ENCODE measurements around the gene DAP3. TPM values are rescaled to one million over a fixed set of nuclear protein-coding genes. Genes with fewer than 3 reads are reported as not detected.
"Not testable (repeated sequence)": the region's sequence is repeated elsewhere in the genome, so short reads cannot be mapped to it uniquely, and the experiment has no call there.

DAP3 gene
- total and polyA plus RNA-seq, 9 of the 15 experiments (the other 6 are each of a cell fraction or from before 2014, with no cell fraction given) = 155 to 484 (median 298) TPM

GRCh38 chr1:155689081-155689607 lies at the start of gene DAP3 (continued):
- TF ChIP-seq HMBOX1 (IDR thresholded peaks at IDR 0.05) (peak; percentile 69; the same call in 1 of the 2 replicates), NR3C1 (CRISPR knock-in tag; IDR thresholded peaks at IDR 0.05) (0 out of 2 replicates have a peak, but pooled peaks have one; percentile 14), POLR2B (IDR thresholded peaks at IDR 0.05; ENCODE audit: low read depth, partially characterized antibody) (peak; percentile 65), POLR2A (conservative IDR thresholded peaks at IDR 0.05) (peak; percentile 94), GABPA (tag; conservative IDR thresholded peaks at IDR 0.05; ENCODE audit: low read depth) (0 out of 2 replicates have a peak, but pooled peaks have one; percentile 18), L3MBTL2 (IDR thresholded peaks at IDR 0.05) (peak; percentile 41; the same call in 1 of the 2 replicates), NFE2 (IDR thresholded peaks at IDR 0.05; ENCODE audit: low read depth) (peak; percentile 60; the same call in 1 of the 2 replicates), ZBTB11 (CRISPR knock-in tag; IDR thresholded peaks at IDR 0.05) (peak in 1 of 3 experiments; percentile 64; a peak in 1 of 6 replicates), MAFG (tag; conservative IDR thresholded peaks at IDR 0.05) (0 out of 2 replicates have a peak, but pooled peaks have one; percentile 24), ZNF124 (CRISPR knock-in tag; IDR thresholded peaks at IDR 0.05) (0 out of 2 replicates have a peak, but pooled peaks have one; percentile 45), MTA3 (IDR thresholded peaks at IDR 0.05; ENCODE audit: borderline replicate concordance) (0 out of 2 replicates have a peak, but pooled peaks have one; percentile 7), SIN3A (IDR thresholded peaks at IDR 0.05; ENCODE audit: borderline replicate concordance in 2 of 2, control insufficient read depth in 1 of 2, low read depth in 2 of 2, low read length in 2 of 2) (peak in 1 of 2 experiments; percentile 70; a peak in 1 of 4 replicates), SMAD1 (IDR thresholded peaks at IDR 0.05; ENCODE audit: low read depth, low read length, partially characterized antibody) (peak; percentile 41), TAF1 (IDR thresholded peaks at IDR 0.05; ENCODE audit: control insufficient read depth, extremely low read depth, insufficient read depth, low read length, severe bottlenecking) (peak; percentile 85), SIN3B (IDR thresholded peaks at IDR 0.05; ENCODE audit: low read depth) (0 out of 2 replicates have a peak, but pooled peaks have one; percentile 2), MYC (IDR thresholded peaks at IDR 0.05; ENCODE audit: low read depth, low read length) (peak; percentile 2; the same call in 1 of the 2 replicates)
- TF ChIP-seq, protein P1, sequence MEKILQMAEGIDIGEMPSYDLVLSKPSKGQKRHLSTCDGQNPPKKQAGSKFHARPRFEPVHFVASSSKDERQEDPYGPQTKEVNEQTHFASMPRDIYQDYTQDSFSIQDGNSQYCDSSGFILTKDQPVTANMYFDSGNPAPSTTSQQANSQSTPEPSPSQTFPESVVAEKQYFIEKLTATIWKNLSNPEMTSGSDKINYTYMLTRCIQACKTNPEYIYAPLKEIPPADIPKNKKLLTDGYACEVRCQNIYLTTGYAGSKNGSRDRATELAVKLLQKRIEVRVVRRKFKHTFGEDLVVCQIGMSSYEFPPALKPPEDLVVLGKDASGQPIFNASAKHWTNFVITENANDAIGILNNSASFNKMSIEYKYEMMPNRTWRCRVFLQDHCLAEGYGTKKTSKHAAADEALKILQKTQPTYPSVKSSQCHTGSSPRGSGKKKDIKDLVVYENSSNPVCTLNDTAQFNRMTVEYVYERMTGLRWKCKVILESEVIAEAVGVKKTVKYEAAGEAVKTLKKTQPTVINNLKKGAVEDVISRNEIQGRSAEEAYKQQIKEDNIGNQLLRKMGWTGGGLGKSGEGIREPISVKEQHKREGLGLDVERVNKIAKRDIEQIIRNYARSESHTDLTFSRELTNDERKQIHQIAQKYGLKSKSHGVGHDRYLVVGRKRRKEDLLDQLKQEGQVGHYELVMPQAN (IDR thresholded peaks at IDR 0.05; ENCODE audit: borderline replicate concordance) = 0 out of 2 replicates have a peak, but pooled peaks have one; percentile 52
- TF ChIP-seq, protein P2, sequence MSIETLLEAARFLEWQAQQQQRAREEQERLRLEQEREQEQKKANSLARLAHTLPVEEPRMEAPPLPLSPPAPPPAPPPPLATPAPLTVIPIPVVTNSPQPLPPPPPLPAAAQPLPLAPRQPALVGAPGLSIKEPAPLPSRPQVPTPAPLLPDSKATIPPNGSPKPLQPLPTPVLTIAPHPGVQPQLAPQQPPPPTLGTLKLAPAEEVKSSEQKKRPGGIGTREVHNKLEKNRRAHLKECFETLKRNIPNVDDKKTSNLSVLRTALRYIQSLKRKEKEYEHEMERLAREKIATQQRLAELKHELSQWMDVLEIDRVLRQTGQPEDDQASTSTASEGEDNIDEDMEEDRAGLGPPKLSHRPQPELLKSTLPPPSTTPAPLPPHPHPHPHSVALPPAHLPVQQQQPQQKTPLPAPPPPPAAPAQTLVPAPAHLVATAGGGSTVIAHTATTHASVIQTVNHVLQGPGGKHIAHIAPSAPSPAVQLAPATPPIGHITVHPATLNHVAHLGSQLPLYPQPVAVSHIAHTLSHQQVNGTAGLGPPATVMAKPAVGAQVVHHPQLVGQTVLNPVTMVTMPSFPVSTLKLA (conservative IDR thresholded peaks at IDR 0.05) = peak; percentile 58 to 75; a peak in 2 of 4 replicates
- not testable (repeated sequence) for TF ChIP-seq MYC (CRISPR knock-in tag; IDR thresholded peaks at IDR 0.05; ENCODE audit: borderline replicate concordance, low read depth)
